Heart right ventricle (tissue), 16 donors: ENCODE measurements around the gene OTOG. TPM values are rescaled to one million over a fixed set of nuclear protein-coding genes. Genes with fewer than 3 reads are reported as not detected.

Experiments
- ATAC-seq, 8 donors: fragments of 200-7000 bp; cut with Tn5 transposase; one replicate each; pipeline ENCODE4 v1.9.1; 2020; ENCODE audit warnings: mild to moderate bottlenecking in 8 of 8, moderate library complexity in 8 of 8, moderate number of reproducible peaks in 1 of 8
- DNase-seq, 2 donors: peaks; one replicate each; pipeline ENCODE4 v3.0.0-alpha.2; 2020
- H3K27ac ChIP-seq, 10 donors: fragments of 200-600 bp; sonication (generic) in 2 of 10; one replicate each; pipeline versions ENCODE4 v1.5.0 to v1.8.0; 2020 to 2022; ENCODE audit warnings: mild to moderate bottlenecking in 3 of 10
- H3K27me3 ChIP-seq, 7 donors: fragments of 200-600 bp; one replicate each; pipeline ENCODE4 v1.8.0; 2021 to 2022; ENCODE audit warnings: mild to moderate bottlenecking in 2 of 7
- H3K36me3 ChIP-seq, 9 donors: fragments of 200-600 bp; sonication (generic) in 1 of 9; one replicate each; pipeline versions ENCODE4 v1.5.0 to v1.8.0; 2020 to 2022; ENCODE audit warnings: mild to moderate bottlenecking in 2 of 9
- H3K4me1 ChIP-seq, 9 donors: fragments of 200-600 bp; sonication (generic) in 1 of 9; one replicate each; pipeline versions ENCODE4 v1.5.0 to v1.8.0; 2020 to 2022; ENCODE audit warnings: mild to moderate bottlenecking in 4 of 9
- H3K4me3 ChIP-seq, 10 donors: fragments of 200-600 bp; sonication (generic) in 2 of 10; one replicate each; pipeline versions ENCODE4 v1.5.0 to v1.8.0; 2020 to 2022; ENCODE audit warnings: mild to moderate bottlenecking in 7 of 10, moderate library complexity in 2 of 10
- H3K9me3 ChIP-seq, 11 donors: fragments of 200-600 bp in 10 of 11; sonication (generic) in 2 of 11; one replicate each; pipeline versions ENCODE4 v1.5.0 to v1.8.0; 2013 to 2022; ENCODE audit warnings: mild to moderate bottlenecking in 2 of 11, control low read depth in 1 of 11, moderate library complexity in 1 of 11
- CTCF ChIP-seq, 9 donors: fragments of 200-600 bp; sonication (generic) in 2 of 9; IDR thresholded peaks; one replicate each; pipeline versions ENCODE4 v1.5.0 to v1.8.0; 2021 to 2022; ENCODE audit warnings: antibody characterized with exemption in 9 of 9, mild to moderate bottlenecking in 5 of 9, moderate library complexity in 1 of 9
- WGBS, 2 donors: extraction: QIAGEN DNeasy Blood & Tissue Kit; methylation state at CpG; one replicate each; pipeline ENCODE4 v1.1.7; 2013; ENCODE audit warnings: inconsistent platforms in 1 of 2; 5-methylcytosine and 5-hydroxymethylcytosine counted together
- intact Hi-C, 10 donors: fragments of 100-400 bp; cut with DNase I; formaldehyde crosslinking; loops; one replicate each; pipeline versions ENCODE4 v1.11.1 to v1.14.2; 2022
- polyA plus RNA-seq, 2 donors: library from polyadenylated mRNA; stranded (reverse); fragments of 200-250 nt; gene quantifications; one replicate each; pipeline ENCODE4 v1.2.3, GENCODE V29; 2013
- total RNA-seq, 10 donors: library from RNA; stranded (reverse); fragmentation: NEBNext Ultra II Directional in 3 of 10; extraction: Animal tissue kit (Norgen Biotek cat#: 25700) in 3 of 10; gene quantifications; one replicate each; pipeline versions ENCODE4 v1.2.1 to v1.2.4, GENCODE V29; 2021 to 2023
- donor health status: Arrhythmogenic right ventricular cardiomyopathy.
- donor health status: ischemic (EF 13 %, LVEDD 7.1; RV severe dilation, severe dysfunction).
- donor health status: healthy with polysubstance abuse.
- donor health status: DM: no; HTN: yes; CAD: no.
- donor health status: DM: no; HTN: no; CAD: no.
- donor health status: ischemic (EF 25% LVEDD 6.9; RV normal size, moderate dysfunction).
- donor health status: ischemic (EF 25% LVEDD 5.7; RV mildly dilated, moderate dysfunction).
- donor health status: healthy.
- donor health status: DM: yes; HTN: yes; CAD: no.
- donor health status: Ischemic cardiomyopathy.
- donor health status: ischemic (EF 35%, LVEDD 5.7; RV mildly dilated, moderate dysfunction).
- donor health status: nonischemic (EF 11% LVEDD 7.7; RV severe dilation, severe dysfunction).
- donor health status: DM: yes; HTN: yes; CAD: no.
- donor health status: PGD.
- donor health status: ischemic (EF 29% LVEDD 5.4; RV normal size, mild dysfunction).
- donor health status: nonischemic (EF 23%, LVEDD 6.1; RV moderate dilation, normal function).

Gene OTOG
- total and polyA plus RNA-seq, 12 donors, result not detected

DNA sequence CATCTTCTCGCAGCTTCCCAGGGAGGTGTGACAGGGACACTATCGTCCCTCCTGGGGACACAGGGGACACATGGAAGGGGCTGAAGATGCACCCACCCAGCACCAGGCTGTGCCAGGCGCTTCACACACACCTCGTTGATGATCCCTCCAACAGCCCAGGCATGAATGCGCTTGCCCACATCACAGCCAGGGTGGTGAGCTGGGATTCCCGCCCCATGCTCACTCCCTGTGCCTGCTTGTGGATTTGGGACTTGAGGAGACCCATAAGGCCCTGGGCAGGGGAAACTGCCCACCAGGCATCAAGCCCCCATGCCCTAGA is 57.8 kb downstream of the OTOG start:
- peaks cover 0 to 9% (median 0%) of the 10 kb centered on the region in 7 donors for H3K27me3 ChIP-seq
- H3K4me1 ChIP-seq, result peaks cover 0 to 4% (median 0%) of the 10 kb centered on the region in 9 donors
- no peaks in the 10 kb centered on the region for H3K9me3 ChIP-seq
- WGBS, 2 donors, result 80 to 84% methylated on average over 6 of the region's 6 CpGs
- TF ChIP-seq CTCF (IDR thresholded peaks at IDR 0.05), result no peak
- H3K27ac ChIP-seq, result no peak overlapping the region
- DNase-seq (no peak), ATAC-seq (no peak)
- intact Hi-C loops, result loop anchor here in 6 of 10 donors (2.0 to 10.0 kb wide), 5 partner anchors 110 to 377 kb away; partner anchors contain the start of gene MYOD1 (in 1 of the 6)
- no peak overlapping the region for H3K4me3 ChIP-seq
- no peaks in the 10 kb centered on the region for H3K36me3 ChIP-seq

GRCh38 chr11:17605651-17606122 is 58.6 kb downstream of the OTOG start:
- no peak for DNase-seq
- Histone ChIP-seq H3K27ac (no peak overlapping the region), H3K4me1 (peaks cover 0 to 4% (median 0%) of the 10 kb centered on the region in 9 donors), H3K4me3 (no peak overlapping the region), H3K27me3 (peaks cover 0 to 3% (median 0%) of the 10 kb centered on the region in 7 donors), H3K9me3 (no peaks in the 10 kb centered on the region), H3K36me3 (no peaks in the 10 kb centered on the region)
- no peak for TF ChIP-seq CTCF (IDR thresholded peaks at IDR 0.05)
- intact Hi-C loops, result loop anchor here in 3 of 10 donors (2.0 to 10.0 kb wide), 3 partner anchors 109 to 119 kb away; partner anchors contain the start of gene MYOD1 (in 1 of the 3)
- ATAC-seq, result peak in 4 of 8 donors; percentile 3 to 32 (median 14)
- 80 to 84% methylated on average over 16 to 17 of the region's 17 CpGs for WGBS, 2 donors

GRCh38 chr11:17606233-17607082 is 59.4 kb downstream of the OTOG start:
- intact Hi-C loops, result loop anchor here in 2 of 10 donors (10.0 kb wide), 2 partner anchors 108 to 118 kb away; partner anchors contain the start of gene MYOD1 (in 1 of the 2)
- ATAC-seq, result peak; percentile 19 to 77 (median 46)
- Histone ChIP-seq H3K4me3 (no peak overlapping the region), H3K36me3 (no peaks in the 10 kb centered on the region), H3K4me1 (peaks cover 0 to 4% (median 0%) of the 10 kb centered on the region in 9 donors), H3K27me3 (peaks cover 0 to 3% (median 0%) of the 10 kb centered on the region in 7 donors), H3K27ac (no peak overlapping the region), H3K9me3 (no peaks in the 10 kb centered on the region)
- WGBS, 2 donors, result 56% methylated on average over 10 of the region's 10 CpGs
- no peak for DNase-seq
- TF ChIP-seq CTCF (IDR thresholded peaks at IDR 0.05), result no peak

GRCh38 chr11:17607083-17607429 is 60.0 kb downstream of the OTOG start:
- H3K27ac ChIP-seq, result no peak overlapping the region
- H3K4me3 ChIP-seq, result no peak overlapping the region
- no peaks in the 10 kb centered on the region for H3K36me3 ChIP-seq
- H3K9me3 ChIP-seq, result no peaks in the 10 kb centered on the region
- no peak for TF ChIP-seq CTCF (IDR thresholded peaks at IDR 0.05)
- DNase-seq, result no peak
- ATAC-seq, result no peak
- 86 to 87% methylated on average over 6 of the region's 6 CpGs for WGBS, 2 donors
- H3K4me1 ChIP-seq, result peaks cover 0 to 4% (median 0%) of the 10 kb centered on the region in 9 donors
- intact Hi-C loops, result loop anchor here in 2 of 10 donors (10.0 kb wide), 2 partner anchors 108 to 118 kb away; partner anchors contain the start of gene MYOD1 (in 1 of the 2)
- H3K27me3 ChIP-seq, result peaks cover 0 to 3% (median 0%) of the 10 kb centered on the region in 7 donors
